WERI-Rb-1 (cell line): ENCODE measurements around the gene DICER1.
A peak's percentile ranks its signal among the peaks of the same experiment; 100 is the strongest.

Source experiments
- DNase-seq: peaks from one replicate; pipeline ENCODE4 v3.0.0-alpha.2; 2020
- H3K27ac ChIP-seq: fragments of 250-450 bp; sonication (Bioruptor Pico); 2 replicates; pipeline ENCODE4 v1.5.1; 2020; ENCODE audit warnings: mild to moderate bottlenecking, moderate library complexity
- H3K27me3 ChIP-seq: fragments of 250-450 bp; sonication (Bioruptor Pico); 2 replicates; pipeline ENCODE4 v1.5.1; 2021; ENCODE audit warnings: mild to moderate bottlenecking, low read depth, moderate library complexity; ENCODE audit not compliant: insufficient read depth, severe bottlenecking
- H3K36me3 ChIP-seq: fragments of 250-450 bp; sonication (Bioruptor Pico); 2 replicates; pipeline ENCODE4 v1.5.1; 2020; ENCODE audit warnings: mild to moderate bottlenecking, moderate library complexity
- H3K4me3 ChIP-seq: 2 replicates; pipeline ENCODE4 v1.5.1; 2011; ENCODE audit warnings: low read depth, mild to moderate bottlenecking, control low read depth, low read length
- H3K9me3 ChIP-seq: fragments of 250-450 bp; sonication (Bioruptor Pico); 2 replicates; pipeline ENCODE4 v1.5.1; 2021; ENCODE audit warnings: mild to moderate bottlenecking, moderate library complexity; ENCODE audit not compliant: severe bottlenecking
- TF ChIP-seq, protein P1 (sequence below): IDR thresholded peaks from 2 replicates; pipeline ENCODE4 v1.5.1; 2011; ENCODE audit warnings: low read depth, mild to moderate bottlenecking, control low read depth, inconsistent platforms, low read length

DICER1 gene

GRCh38 chr14:95063391-95063790, 93.9 kb downstream of the DICER1 start:
- Histone ChIP-seq H3K27me3 (no peaks in the 10 kb centered on the region), H3K36me3 (no peaks in the 10 kb centered on the region), H3K4me3 (no peak overlapping the region), H3K9me3 (no peaks in the 10 kb centered on the region), H3K27ac (no peak overlapping the region)
- TF ChIP-seq, protein P1, sequence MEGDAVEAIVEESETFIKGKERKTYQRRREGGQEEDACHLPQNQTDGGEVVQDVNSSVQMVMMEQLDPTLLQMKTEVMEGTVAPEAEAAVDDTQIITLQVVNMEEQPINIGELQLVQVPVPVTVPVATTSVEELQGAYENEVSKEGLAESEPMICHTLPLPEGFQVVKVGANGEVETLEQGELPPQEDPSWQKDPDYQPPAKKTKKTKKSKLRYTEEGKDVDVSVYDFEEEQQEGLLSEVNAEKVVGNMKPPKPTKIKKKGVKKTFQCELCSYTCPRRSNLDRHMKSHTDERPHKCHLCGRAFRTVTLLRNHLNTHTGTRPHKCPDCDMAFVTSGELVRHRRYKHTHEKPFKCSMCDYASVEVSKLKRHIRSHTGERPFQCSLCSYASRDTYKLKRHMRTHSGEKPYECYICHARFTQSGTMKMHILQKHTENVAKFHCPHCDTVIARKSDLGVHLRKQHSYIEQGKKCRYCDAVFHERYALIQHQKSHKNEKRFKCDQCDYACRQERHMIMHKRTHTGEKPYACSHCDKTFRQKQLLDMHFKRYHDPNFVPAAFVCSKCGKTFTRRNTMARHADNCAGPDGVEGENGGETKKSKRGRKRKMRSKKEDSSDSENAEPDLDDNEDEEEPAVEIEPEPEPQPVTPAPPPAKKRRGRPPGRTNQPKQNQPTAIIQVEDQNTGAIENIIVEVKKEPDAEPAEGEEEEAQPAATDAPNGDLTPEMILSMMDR: no peak
- no peak for DNase-seq

DNA sequence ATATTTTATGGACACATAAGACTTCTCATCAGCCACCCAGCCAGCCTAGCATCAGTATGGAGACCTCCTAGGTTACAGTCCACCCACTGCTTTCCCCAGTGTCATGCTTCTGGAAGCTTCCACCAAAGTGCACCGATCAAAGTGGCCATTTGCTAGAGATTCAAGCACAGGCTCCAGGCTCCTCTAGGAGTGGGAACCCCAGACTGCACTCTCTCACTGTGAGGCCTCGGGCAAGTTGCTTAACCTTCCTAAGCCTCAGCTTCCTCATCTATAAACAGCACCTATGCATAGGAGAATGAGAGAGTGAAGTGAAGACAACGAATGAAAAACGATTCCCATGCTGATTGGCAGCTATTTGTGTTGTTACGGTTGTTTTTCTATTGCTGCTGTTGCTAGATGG, 94.4 kb downstream of the DICER1 start:
- DNase-seq: no peak

DNA sequence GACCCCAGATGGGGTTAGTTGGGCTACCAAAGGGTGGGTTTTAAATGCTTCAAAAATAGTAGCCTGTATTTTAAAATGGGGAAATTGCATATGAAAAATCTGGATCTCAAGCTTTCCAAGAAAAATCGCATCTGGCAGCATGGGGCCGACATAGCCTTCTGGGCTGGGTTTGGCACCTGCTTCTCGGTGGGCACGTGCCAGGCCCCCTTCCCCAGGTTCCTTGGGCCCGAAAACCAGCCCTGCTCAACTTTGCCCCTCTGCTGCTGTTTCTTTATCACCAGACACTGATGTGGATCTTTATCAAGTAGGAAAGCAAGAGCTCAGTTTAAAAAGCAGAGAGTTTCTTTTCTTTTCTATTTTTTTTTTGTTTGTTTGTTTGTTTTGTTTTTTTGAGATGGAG, 95.1 kb downstream of the DICER1 start:
- no peaks in the 10 kb centered on the region for H3K27me3 ChIP-seq
- DNase-seq: no peak
- H3K36me3 ChIP-seq: no peaks in the 10 kb centered on the region
- H3K4me3 ChIP-seq: no peak overlapping the region
- no peak overlapping the region for H3K27ac ChIP-seq
- TF ChIP-seq, protein P1: no peak
- H3K9me3 ChIP-seq: no peaks in the 10 kb centered on the region

More for the DNA sequence above, 94.4 kb downstream of the DICER1 start:
- no peaks in the 10 kb centered on the region for H3K9me3 ChIP-seq
- H3K4me3 ChIP-seq: no peak overlapping the region
- no peaks in the 10 kb centered on the region for H3K36me3 ChIP-seq
- TF ChIP-seq, protein P1: no peak
- no peak overlapping the region for H3K27ac ChIP-seq
- no peaks in the 10 kb centered on the region for H3K27me3 ChIP-seq

GRCh38 chr14:95061317-95062093, 95.8 kb downstream of the DICER1 start:
- TF ChIP-seq, protein P1: no peak
- Histone ChIP-seq H3K27me3 (no peaks in the 10 kb centered on the region), H3K27ac (no peak overlapping the region), H3K36me3 (no peaks in the 10 kb centered on the region), H3K4me3 (no peak overlapping the region), H3K9me3 (no peaks in the 10 kb centered on the region)
- no peak for DNase-seq

- DNase-seq: no peak
- H3K27ac ChIP-seq: no peak overlapping the region
- H3K36me3 ChIP-seq: no peaks in the 10 kb centered on the region
- no peaks in the 10 kb centered on the region for H3K9me3 ChIP-seq
- H3K27me3 ChIP-seq: no peaks in the 10 kb centered on the region
- H3K4me3 ChIP-seq: no peak overlapping the region
- TF ChIP-seq, protein P1: no peak
These were observed 98.2 kb downstream of the DICER1 start for GRCh38 chr14:95059126-95059525.

DNA sequence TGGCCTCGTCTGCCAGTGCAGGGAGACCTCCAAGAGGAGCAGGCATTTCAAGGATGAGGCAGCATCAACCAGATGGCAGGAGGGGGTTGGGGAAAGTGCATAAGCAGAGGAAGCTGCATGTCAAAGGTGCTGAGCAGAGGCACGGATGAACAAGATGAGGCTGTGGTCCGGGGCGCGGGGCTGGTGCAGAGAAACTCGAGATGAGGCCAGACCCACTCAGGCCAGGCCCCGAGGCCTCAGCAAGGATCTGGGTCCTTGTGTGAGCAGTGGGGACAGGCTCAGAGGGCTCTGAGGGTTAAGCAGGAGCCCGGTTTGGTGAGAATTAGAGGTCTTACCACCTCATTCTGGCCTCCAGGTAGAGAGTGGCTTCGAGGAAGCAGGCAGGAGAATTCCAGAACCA, 98.8 kb downstream of the DICER1 start:
- peak; percentile 51 for DNase-seq
- H3K9me3 ChIP-seq: no peaks in the 10 kb centered on the region
- no peak overlapping the region for H3K27ac ChIP-seq
- H3K4me3 ChIP-seq: no peak overlapping the region
- TF ChIP-seq, protein P1: no peak
- H3K36me3 ChIP-seq: no peaks in the 10 kb centered on the region
- H3K27me3 ChIP-seq: no peaks in the 10 kb centered on the region
